ENCODE data around the gene EPB41L4A. TPM values are rescaled to one million over a fixed set of nuclear protein-coding genes. Genes with fewer than 3 reads are reported as not detected.

EPB41L4A gene
- polyA plus RNA-seq, 1 donor (not counting 4 experiments of a cell fraction or from before 2014, with no cell fraction given), result 3.5 TPM

GRCh38 chr5:112125903-112126302 is 293.2 kb downstream of the EPB41L4A start:
- dilution Hi-C loops (cut with MboI; ENCODE audit: extremely low pct_ligation_motif_present, low sequenced_read_pairs), result no loop called here
- no peak overlapping the region for H3K9ac ChIP-seq (ENCODE audit: control insufficient read depth, extremely low read depth, insufficient read depth, low read length)
- no peak overlapping the region for H3K4me3 ChIP-seq (ENCODE audit: control insufficient read depth in 2 of 3, extremely low read depth in 1 of 3, insufficient read depth in 2 of 3, low read depth in 1 of 3, low read length in 3 of 3)
- no peak overlapping the region for H3K4me2 ChIP-seq (ENCODE audit: control insufficient read depth, extremely low read depth, insufficient read depth, low read depth, low read length)
- no peaks in the 10 kb centered on the region for H3K27me3 ChIP-seq (ENCODE audit: control insufficient read depth, extremely low read depth, insufficient read depth, low read length)
- H4K20me1 ChIP-seq (ENCODE audit: control insufficient read depth, extremely low read depth, insufficient read depth, low read length), result no peaks in the 10 kb centered on the region
- no peaks in the 10 kb centered on the region for H3K79me2 ChIP-seq (ENCODE audit: control insufficient read depth, insufficient read depth, low read length)
- no peak for TF ChIP-seq CTCF (optimal IDR thresholded peaks at IDR 0.05 in 1 of 3, IDR thresholded peaks at IDR 0.05 in 1 of 3, conservative IDR thresholded peaks at IDR 0.05 in 1 of 3; ENCODE audit: extremely low read depth in 1 of 3, insufficient read depth in 2 of 3, low read length in 3 of 3)
- TF ChIP-seq EZH2 (IDR thresholded peaks at IDR 0.05; ENCODE audit: low read length), result no peak
- no peaks in the 10 kb centered on the region for H3K36me3 ChIP-seq (ENCODE audit: control insufficient read depth in 2 of 2, extremely low read depth in 1 of 2, insufficient read depth in 2 of 2, low read length in 2 of 2)
- H3K9me1 ChIP-seq (ENCODE audit: control insufficient read depth, extremely low read depth, insufficient read depth, low read length), result no peaks in the 10 kb centered on the region
- no peaks in the 10 kb centered on the region for H3K4me1 ChIP-seq (ENCODE audit: control insufficient read depth, extremely low read depth, insufficient read depth, low read length)
- DNase-seq (ENCODE audit: low read depth, low spot score) (no peak), FAIRE-seq (no peak)
- no peak overlapping the region for H3K27ac ChIP-seq (ENCODE audit: control insufficient read depth, insufficient read depth, low read length)
- no peak overlapping the region for H2AFZ ChIP-seq (ENCODE audit: control insufficient read depth, low read length)
- H3K9me3 ChIP-seq (ENCODE audit: control insufficient read depth, low read depth, low read length), result no peaks in the 10 kb centered on the region

GRCh38 chr5:112124788-112125187 is 294.3 kb downstream of the EPB41L4A start:
- FAIRE-seq (no peak), DNase-seq (ENCODE audit: low read depth, low spot score) (no peak)
- no peaks in the 10 kb centered on the region for H3K9me3 ChIP-seq (ENCODE audit: control insufficient read depth, low read depth, low read length)
- no peak overlapping the region for H3K4me2 ChIP-seq (ENCODE audit: control insufficient read depth, extremely low read depth, insufficient read depth, low read depth, low read length)
- dilution Hi-C loops (cut with MboI; ENCODE audit: extremely low pct_ligation_motif_present, low sequenced_read_pairs), result no loop called here
- no peaks in the 10 kb centered on the region for H4K20me1 ChIP-seq (ENCODE audit: control insufficient read depth, extremely low read depth, insufficient read depth, low read length)
- H3K9me1 ChIP-seq (ENCODE audit: control insufficient read depth, extremely low read depth, insufficient read depth, low read length), result no peaks in the 10 kb centered on the region
- H3K27me3 ChIP-seq (ENCODE audit: control insufficient read depth, extremely low read depth, insufficient read depth, low read length), result no peaks in the 10 kb centered on the region
- H3K36me3 ChIP-seq (ENCODE audit: control insufficient read depth in 2 of 2, extremely low read depth in 1 of 2, insufficient read depth in 2 of 2, low read length in 2 of 2), result no peaks in the 10 kb centered on the region
- H3K27ac ChIP-seq (ENCODE audit: control insufficient read depth, insufficient read depth, low read length), result no peak overlapping the region
- H3K4me1 ChIP-seq (ENCODE audit: control insufficient read depth, extremely low read depth, insufficient read depth, low read length), result no peaks in the 10 kb centered on the region
- H3K79me2 ChIP-seq (ENCODE audit: control insufficient read depth, insufficient read depth, low read length), result no peaks in the 10 kb centered on the region
- no peak overlapping the region for H3K4me3 ChIP-seq (ENCODE audit: control insufficient read depth in 2 of 3, extremely low read depth in 1 of 3, insufficient read depth in 2 of 3, low read depth in 1 of 3, low read length in 3 of 3)
- no peak overlapping the region for H2AFZ ChIP-seq (ENCODE audit: control insufficient read depth, low read length)
- no peak overlapping the region for H3K9ac ChIP-seq (ENCODE audit: control insufficient read depth, extremely low read depth, insufficient read depth, low read length)
- TF ChIP-seq CTCF (optimal IDR thresholded peaks at IDR 0.05 in 1 of 3, IDR thresholded peaks at IDR 0.05 in 1 of 3, conservative IDR thresholded peaks at IDR 0.05 in 1 of 3; ENCODE audit: extremely low read depth in 1 of 3, insufficient read depth in 2 of 3, low read length in 3 of 3), result no peak
- no peak for TF ChIP-seq EZH2 (IDR thresholded peaks at IDR 0.05; ENCODE audit: low read length)

Data from keratinocyte (primary cell).